GM15510 (cell line): ENCODE results near the gene KIF1A.

Experiments used
- POLR2A ChIP-seq: IDR thresholded peaks from 3 replicates; pipeline ENCODE4 v1.6.1; 2011; ENCODE audit warnings: borderline replicate concordance; ENCODE audit not compliant: insufficient read length; ENCODE audit errors: extremely low read depth

Gene KIF1A, protein sequence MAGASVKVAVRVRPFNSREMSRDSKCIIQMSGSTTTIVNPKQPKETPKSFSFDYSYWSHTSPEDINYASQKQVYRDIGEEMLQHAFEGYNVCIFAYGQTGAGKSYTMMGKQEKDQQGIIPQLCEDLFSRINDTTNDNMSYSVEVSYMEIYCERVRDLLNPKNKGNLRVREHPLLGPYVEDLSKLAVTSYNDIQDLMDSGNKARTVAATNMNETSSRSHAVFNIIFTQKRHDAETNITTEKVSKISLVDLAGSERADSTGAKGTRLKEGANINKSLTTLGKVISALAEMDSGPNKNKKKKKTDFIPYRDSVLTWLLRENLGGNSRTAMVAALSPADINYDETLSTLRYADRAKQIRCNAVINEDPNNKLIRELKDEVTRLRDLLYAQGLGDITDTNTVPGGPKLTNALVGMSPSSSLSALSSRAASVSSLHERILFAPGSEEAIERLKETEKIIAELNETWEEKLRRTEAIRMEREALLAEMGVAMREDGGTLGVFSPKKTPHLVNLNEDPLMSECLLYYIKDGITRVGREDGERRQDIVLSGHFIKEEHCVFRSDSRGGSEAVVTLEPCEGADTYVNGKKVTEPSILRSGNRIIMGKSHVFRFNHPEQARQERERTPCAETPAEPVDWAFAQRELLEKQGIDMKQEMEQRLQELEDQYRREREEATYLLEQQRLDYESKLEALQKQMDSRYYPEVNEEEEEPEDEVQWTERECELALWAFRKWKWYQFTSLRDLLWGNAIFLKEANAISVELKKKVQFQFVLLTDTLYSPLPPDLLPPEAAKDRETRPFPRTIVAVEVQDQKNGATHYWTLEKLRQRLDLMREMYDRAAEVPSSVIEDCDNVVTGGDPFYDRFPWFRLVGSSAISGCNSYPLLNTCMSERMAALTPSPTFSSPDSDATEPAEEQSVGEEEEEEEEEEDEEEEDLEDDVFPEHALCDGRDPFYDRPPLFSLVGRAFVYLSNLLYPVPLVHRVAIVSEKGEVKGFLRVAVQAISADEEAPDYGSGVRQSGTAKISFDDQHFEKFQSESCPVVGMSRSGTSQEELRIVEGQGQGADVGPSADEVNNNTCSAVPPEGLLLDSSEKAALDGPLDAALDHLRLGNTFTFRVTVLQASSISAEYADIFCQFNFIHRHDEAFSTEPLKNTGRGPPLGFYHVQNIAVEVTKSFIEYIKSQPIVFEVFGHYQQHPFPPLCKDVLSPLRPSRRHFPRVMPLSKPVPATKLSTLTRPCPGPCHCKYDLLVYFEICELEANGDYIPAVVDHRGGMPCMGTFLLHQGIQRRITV (N-terminal part only)

DNA sequence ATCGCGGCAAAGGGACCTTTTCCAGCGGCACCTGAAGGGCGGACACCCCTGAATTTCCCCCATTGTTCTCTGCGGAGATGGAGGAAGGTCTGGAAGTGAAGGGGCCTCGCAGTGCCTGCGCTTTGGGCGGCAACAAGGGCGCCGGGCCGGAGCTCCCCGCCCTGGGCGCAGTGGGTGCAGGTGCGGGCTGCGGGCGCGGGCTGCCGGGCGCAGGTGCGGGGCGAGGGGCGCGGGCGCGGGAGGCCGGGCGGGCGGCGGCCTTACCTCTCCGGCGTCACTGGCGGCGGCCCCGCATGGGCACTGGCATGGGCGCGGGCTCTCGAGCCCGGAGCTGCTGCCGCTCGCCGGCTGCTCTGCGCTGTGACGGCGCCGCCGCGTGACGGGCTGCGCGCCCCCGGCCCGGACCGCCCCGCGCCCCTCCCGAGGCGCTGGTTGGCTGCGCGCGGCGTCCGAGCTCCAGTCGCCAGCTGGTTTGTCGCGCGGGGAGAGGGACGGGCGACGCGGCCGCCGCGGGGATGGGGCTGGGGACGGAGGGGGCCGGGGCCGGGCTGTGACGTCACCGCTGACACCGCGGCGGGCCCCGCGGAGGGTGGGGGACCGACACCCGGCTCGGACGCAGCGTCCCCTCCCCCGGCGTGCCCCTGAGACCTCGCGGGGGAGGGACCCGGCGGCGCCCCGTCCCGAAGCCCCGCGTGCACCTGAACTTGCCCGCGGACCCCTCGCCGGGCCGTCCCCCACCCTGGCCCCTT lies at the start of gene KIF1A:
Gene KIF1A (minus strand): TSS at position 362 of the 749 bp plus-strand sequence. CDS start 22,467 bp downstream, outside the sequence.
- TF ChIP-seq POLR2A = no peak

DNA sequence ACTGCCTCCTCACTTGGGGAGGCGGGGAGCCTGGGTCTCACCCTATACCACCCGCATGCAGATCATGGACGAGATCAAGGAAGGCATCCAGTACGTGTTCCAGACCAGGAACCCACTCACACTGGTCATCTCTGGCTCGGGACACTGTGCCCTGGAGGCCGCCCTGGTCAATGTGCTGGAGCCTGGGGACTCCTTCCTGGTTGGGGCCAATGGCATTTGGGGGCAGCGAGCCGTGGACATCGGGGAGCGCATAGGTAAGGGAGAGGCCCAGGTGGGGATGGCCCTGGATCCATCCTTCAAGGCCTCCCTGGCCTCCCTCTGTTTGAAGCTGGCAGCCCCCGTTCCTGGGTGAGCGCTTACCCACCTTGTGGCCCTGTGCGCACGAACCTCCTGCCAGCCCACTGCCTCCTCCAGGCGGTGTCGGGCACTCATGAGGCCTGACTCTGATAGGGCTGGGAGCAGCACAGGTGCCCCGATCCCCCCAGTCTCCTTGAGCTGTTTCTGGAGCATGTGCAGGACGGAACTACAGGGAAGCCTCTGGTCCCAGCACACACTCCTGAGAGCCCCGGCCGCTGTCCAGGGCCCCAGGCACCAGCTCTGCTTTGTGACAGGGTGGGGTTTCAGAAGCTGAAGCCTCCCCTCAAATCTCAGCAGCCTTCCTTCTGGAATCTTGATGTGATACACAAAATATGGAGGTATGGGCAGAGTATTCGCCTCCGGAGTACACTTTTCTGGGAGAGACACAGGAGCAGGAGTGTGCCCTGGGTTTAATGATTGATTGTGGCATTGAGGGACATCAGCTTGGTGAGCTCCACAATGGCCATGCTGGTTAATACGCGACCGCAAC lies 49.3 kb upstream of the KIF1A start:
- TF ChIP-seq POLR2A = no peak

DNA sequence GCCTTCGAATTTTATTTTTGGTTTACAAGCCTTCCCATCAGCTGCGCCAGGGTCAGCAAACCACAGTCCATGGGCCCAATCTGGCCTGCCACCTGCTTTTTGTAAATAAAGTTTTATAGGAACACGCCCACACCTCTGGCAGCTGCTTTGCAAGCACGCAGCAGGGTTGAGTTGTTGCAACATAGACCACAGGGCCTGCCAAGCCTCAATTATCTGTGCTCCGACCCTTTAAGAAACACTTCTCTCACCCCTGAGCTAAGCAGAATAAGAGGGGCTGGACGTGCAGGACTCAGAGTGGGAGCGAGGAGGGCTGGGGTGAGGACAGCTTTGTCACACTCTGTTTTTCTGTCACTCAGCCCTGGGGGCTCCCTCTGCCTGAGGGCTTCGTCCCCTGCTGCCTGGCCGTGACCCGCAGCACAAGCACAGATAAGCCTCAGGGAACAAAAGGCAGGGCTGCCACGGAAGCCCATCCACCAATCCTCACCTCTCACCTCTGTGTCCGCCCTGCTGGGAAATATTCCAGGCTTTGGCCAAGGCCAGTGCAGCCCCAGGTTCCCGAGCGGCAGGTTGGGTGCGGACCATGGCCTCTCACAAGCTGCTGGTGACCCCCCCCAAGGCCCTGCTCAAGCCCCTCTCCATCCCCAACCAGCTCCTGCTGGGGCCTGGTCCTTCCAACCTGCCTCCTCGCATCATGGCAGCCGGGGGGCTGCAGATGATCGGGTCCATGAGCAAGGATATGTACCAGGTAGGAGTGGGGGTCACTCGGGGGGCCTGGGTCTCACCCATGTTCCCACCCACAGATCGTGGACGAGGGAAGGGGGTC lies 48.5 kb upstream of the KIF1A start, which contains the start of gene AGXT:
Gene AGXT (plus strand): TSS at position 539 of the 823 bp plus-strand sequence. CDS start 42 bp downstream, at position 581.
- no peak for TF ChIP-seq POLR2A

DNA sequence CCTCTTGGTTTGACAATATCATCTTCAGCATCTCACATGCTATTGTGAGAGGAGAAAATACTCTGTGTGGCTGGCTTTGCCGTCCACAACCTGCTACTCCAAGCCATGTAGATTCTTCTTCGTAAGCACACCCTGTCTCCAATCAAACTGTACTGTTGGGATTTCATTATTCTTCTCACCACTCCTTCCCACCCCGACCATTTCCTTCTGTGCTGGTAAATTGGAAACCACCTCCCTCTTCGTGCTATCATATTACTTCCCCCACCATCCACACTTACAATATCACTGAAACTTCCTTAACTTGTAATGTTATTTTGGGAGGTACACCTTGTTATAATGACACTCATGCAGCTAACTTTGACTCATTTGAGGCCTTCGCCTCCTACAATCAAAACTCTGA lies 45.4 kb upstream of the KIF1A start:
- TF ChIP-seq POLR2A = no peak

DNA sequence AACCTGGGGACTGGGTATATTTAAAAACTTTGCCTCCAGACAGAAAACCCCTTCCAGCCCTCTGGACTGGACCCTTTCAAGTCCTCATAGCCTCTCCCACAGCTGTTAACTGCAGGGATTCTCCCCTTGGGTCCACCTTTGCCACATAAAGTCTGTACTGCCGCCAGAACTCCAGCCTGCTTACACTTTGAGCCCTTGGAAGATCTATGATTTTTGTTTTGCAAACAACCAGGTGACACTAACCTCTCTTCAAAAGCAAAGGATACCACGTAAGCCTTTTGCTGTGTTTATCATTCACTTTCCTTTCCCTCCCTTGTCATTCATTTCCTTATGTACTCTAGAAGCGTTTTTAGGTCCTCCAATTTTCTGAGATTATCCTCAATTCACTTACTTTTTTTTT lies 44.5 kb upstream of the KIF1A start:
- TF ChIP-seq POLR2A = no peak

DNA sequence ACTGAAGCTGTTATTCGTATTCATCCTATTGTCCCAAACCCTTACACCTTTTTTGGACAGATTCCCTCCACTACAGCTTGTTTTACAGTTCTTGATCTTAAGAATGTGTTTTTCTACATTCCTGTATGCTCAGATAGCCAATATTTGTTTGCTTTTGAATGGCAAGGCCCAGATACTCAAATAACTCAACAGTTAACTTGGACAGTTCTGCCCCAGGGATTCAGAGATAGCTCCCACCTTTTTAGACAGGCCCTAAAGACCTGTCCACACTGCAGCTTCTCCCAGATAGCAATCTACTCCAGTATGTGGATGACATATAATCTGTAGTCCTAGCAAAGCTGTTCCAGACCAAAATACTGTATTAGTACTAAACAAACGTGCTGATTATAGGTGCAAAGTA lies 41.5 kb upstream of the KIF1A start:
- no peak for TF ChIP-seq POLR2A

DNA sequence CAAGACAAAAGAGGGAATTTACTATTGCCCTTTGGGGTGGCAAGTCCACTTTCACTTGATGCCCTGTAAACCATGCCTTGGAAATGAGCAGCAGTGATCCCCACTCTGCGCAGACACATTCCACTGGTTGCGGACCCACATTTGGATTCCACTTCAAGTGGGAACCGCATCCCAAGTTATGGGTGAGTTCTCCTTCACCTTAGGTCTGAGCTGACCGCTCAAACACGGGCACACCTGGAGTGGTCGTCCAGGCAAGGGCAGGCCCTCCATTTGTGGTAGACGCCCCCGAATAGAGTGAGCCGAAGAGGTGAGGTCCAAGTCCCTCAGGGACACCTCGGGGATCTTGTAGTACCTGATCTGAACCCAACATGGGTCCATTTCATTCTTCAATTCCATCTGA lies 38.9 kb upstream of the KIF1A start:
- TF ChIP-seq POLR2A = no peak

DNA sequence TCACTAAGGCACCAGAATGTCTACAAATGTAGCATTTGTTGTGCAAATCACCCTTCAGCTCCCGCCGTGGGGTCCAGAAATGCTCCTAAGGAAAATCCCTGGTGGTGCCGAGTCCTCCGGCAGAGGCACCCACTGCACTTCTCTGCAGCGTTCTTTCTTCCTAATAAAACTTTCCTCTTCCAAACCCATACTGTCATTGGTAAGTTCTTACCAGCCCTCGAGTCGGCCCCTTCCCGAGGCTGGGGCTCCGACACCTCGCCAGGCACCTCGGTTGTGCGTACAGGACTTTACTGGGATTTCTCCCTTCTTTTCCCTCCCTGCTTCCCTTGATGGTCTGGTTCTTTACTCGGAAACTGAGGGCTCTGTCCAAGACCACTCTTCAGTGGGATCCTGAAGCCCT lies 38.3 kb upstream of the KIF1A start:
- no peak for TF ChIP-seq POLR2A

DNA sequence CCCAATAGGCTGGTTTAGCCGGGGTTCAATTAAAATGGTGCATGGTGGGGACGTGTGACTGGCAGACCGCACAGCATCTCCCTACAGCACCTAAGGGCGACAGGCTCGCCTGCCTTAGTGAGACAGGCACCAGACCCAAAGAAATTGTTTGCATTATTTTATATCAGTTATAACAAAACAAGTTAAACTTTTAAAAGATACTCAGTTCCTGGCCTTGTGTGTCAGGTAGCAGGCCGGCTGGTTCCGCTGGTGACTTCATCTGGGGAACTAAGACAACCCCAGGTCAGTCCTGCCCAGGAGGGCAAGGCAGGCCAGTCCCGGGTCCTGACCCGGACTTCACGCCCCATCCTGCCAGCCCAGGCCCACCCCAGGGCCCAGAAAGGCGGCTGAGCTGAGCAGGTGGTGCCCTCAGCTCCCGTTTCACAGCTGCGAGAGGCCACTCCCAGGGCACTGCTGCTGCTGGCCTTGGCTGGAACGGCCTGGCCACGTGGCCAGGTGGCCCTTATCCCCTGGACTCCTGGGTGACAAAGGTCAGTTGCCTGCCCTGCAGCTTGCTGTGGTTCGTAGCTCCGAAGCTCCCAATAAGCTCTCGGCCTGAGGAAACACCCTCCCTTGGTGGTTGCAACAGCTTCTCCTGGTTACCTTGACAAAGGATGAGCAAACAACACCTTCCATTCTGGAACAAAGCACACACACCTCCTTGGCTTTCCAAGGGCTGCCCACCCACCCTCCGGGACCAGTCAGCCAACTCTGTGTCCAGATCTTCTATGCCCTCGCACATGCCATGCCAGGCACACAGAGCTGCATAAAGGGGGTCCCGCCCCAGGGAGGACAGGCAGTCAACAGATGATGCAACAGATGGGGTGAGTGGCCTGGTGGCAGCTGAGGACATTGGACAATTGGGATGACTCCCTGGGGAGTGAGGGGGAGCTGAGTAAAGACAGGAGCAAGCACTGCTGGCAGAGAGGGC lies 37.3 kb upstream of the KIF1A start:
- no peak for TF ChIP-seq POLR2A

DNA sequence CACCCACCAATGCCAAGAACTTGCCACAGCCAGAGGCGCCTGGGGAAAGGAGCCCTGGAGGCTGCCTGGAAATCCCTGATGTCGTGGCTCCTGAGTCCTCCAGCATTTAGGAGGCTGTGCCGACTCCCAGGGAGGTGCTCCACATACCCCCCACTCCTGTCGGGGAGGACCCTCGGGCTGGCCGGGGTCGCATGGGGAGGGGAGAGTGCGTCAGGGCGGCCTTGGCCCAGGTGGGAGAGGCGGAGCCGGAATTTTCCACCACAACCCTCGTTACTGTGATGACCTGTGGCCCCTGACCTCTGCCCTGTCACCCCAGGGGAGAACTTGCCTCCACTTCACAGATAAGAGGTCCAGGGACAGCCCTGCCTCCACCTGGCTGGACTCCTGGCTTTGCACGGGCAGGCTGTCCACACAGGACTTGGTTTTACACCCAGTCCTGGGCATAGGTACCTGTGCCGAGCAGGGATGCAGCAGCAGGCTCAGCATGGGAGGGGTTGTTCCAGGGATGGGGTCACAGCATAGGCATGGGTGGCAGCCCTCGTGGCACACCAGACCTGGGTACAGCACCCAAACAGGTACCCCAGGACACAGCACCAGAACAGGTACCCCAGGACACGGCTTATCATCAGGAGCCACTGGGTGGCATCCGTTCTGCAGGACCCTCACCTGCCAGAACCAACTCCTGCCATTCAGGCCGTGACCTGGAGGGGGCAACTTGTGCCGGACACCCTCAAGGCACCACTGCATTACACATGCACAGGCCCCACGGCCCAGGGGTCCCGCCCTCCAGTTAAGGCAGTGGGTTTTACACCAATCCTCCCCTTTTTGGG lies 36.3 kb upstream of the KIF1A start:
- no peak for TF ChIP-seq POLR2A

DNA sequence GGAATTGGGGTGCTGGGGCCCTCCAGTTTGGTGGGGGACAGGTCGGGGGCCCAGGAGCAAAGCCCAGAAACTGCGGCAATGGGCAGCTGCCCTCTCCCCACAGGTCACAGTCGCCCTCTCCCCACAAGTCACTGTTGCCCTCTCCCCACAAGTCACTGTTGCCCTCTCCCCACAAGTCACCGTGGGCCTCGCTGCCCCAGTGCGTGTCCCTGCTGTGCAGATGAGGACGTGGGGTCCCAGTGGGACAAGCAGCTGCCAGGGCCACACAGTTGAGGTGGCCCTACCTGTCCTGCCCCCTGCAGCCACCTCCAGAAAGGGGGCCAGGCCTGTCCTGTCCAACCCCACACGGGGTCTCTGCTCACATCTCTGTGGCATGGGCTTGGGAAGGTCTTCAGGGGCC lies 35.7 kb upstream of the KIF1A start:
- no peak for TF ChIP-seq POLR2A
